Measurements from ENCODE around the gene ANKEF1.

DNA sequence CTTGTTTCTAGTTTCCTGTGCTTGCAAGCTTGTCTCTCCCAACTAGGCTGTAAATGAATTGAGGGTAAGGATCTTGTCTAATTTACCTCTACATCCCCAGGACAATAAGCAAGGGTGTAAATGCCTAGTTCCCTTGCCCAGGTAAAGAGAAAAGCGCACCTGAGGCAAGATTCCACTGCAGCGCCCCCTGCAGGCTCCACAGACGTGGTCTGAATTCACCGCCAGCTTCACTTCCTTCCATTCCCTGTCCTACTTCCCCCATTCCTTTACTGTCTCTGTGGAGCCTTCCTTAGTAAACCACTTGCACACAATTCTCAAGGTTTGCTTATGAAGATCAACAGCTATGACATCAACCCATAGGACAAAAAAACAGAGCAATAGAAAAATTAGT, 42.3 kb downstream of the ANKEF1 start:
- TF ChIP-seq POLR2AphosphoS5 (IDR thresholded peaks at IDR 0.05; ENCODE audit: low read depth, low read length) (no peak), POLR2A (IDR thresholded peaks at IDR 0.05; ENCODE audit: low read depth, low read length) (no peak), TAF1 (IDR thresholded peaks at IDR 0.05; ENCODE audit: borderline replicate concordance, low read depth, low read length) (no peak)

All from GM12892 (cell line).